ENCODE results near the gene EYS. TPM values are rescaled to one million over a fixed set of nuclear protein-coding genes. Genes with fewer than 3 reads are reported as not detected.

The EYS gene
- total and polyA plus RNA-seq, 2 of the 13 experiments (the other 11 are each of a cell fraction or from before 2014, with no cell fraction given), result 0.04 to 0.07 TPM

GRCh38 chr6:64889144-64889543, 817.9 kb downstream of the EYS start:
- CTCF ChIA-PET (ENCODE audit: low intra/inter-chr PET ratio, low total read pairs), result no interaction called here

GRCh38 chr6:64874776-64875175, 832.2 kb downstream of the EYS start:
- Histone ChIP-seq H3K27me3 (ENCODE audit: control insufficient read depth in 1 of 2, insufficient read depth in 2 of 2, low read length in 2 of 2) (no peaks in the 10 kb centered on the region), H3K9me3 (ENCODE audit: low read length) (no peaks in the 10 kb centered on the region), H3K4me1 (ENCODE audit: insufficient read depth, low read length) (no peaks in the 10 kb centered on the region), H3K9ac (ENCODE audit: insufficient read depth, low read depth, low read length) (no peak overlapping the region), H3K36me3 (replicated peaks in 1 of 2; ENCODE audit: control insufficient read depth in 1 of 2, insufficient read depth in 2 of 2, low read length in 2 of 2) (no peaks in the 10 kb centered on the region), H3K79me2 (ENCODE audit: insufficient read depth, low read length) (no peaks in the 10 kb centered on the region), H2AFZ (ENCODE audit: low read length) (no peak overlapping the region), H3K4me3 (replicated peaks in 1 of 3; ENCODE audit: insufficient read depth in 1 of 3, low read depth in 2 of 3, low read length in 3 of 3) (no peak overlapping the region), H4K20me1 (ENCODE audit: insufficient read depth, low read length) (no peaks in the 10 kb centered on the region), H3K4me2 (ENCODE audit: low read depth, low read length) (no peak overlapping the region), H3K27ac (ENCODE audit: extremely low read length, insufficient read depth, low read length) (no peak overlapping the region)
- CTCF ChIA-PET (ENCODE audit: low intra/inter-chr PET ratio, low total read pairs), result no interaction called here
- DNase-seq (ENCODE audit: low spot score) (no peak), FAIRE-seq (no peak), ATAC-seq (no peak)
- intact Hi-C loops (cut with micrococcal nuclease; ENCODE audit: unreplicated experiment) (no loop called here), in situ Hi-C loops (cut with HindIII; ENCODE audit: extremely low pct_ligation_motif_present, low pct_unique_long_range_greater_than_20kb) (no loop called here)
- whole genome bisulfite sequencing (ENCODE audit: low lambda C conversion rate), result 10% methylated on average over 3 of the region's 3 CpGs
- BruUV-seq (replicated peaks), result no TSS peak
- POLR2A ChIA-PET, result no interaction called here
- no peak for TF ChIP-seq FOXO1 (CRISPR knock-in tag; IDR thresholded peaks at IDR 0.05)
- TF ChIP-seq FOXP4 (CRISPR knock-in tag; IDR thresholded peaks at IDR 0.05), result no peak
- TF ChIP-seq IRF9 (CRISPR knock-in tag; IDR thresholded peaks at IDR 0.05; ENCODE audit: borderline replicate concordance), result no peak
- TF ChIP-seq YEATS2 (CRISPR knock-in tag; IDR thresholded peaks at IDR 0.05; ENCODE audit: borderline replicate concordance), result no peak
- TF ChIP-seq MEIS1 (CRISPR knock-in tag; IDR thresholded peaks at IDR 0.05; ENCODE audit: borderline replicate concordance), result no peak
- no peak for TF ChIP-seq HNF4G (IDR thresholded peaks at IDR 0.05; ENCODE audit: borderline replicate concordance, low read depth, low read length)
- no peak for TF ChIP-seq HNF4G (CRISPR knock-in tag; IDR thresholded peaks at IDR 0.05; ENCODE audit: borderline replicate concordance, low read depth)
- TF ChIP-seq TEAD2 (CRISPR knock-in tag; IDR thresholded peaks at IDR 0.05), result no peak
- TF ChIP-seq NFIB (CRISPR knock-in tag; IDR thresholded peaks at IDR 0.05; ENCODE audit: borderline replicate concordance), result no peak
- no peak for TF ChIP-seq ZSCAN30 (CRISPR knock-in tag; IDR thresholded peaks at IDR 0.05)
- no peak for TF ChIP-seq ZNF598 (CRISPR knock-in tag; IDR thresholded peaks at IDR 0.05; ENCODE audit: borderline replicate concordance)
- TF ChIP-seq ZNF101 (CRISPR knock-in tag; IDR thresholded peaks at IDR 0.05; ENCODE audit: borderline replicate concordance, low read depth), result no peak

More at GRCh38 chr6:64889144-64889543, 817.9 kb downstream of the EYS start:
- no peak overlapping the region for H2AFZ ChIP-seq (ENCODE audit: low read length)
- FAIRE-seq (no peak), ATAC-seq (no peak), DNase-seq (ENCODE audit: low spot score) (no peak)
- TF ChIP-seq ZNF784 (CRISPR knock-in tag; IDR thresholded peaks at IDR 0.05; ENCODE audit: borderline replicate concordance) (no peak), MAFF (IDR thresholded peaks at IDR 0.05; ENCODE audit: low read depth, low read length) (peak; percentile 52), MAFK (conservative IDR thresholded peaks at IDR 0.05 in 1 of 2, IDR thresholded peaks at IDR 0.05 in 1 of 2; ENCODE audit: low read length in 2 of 2) (peak in 1 of 2 experiments; percentile 74; a peak in 2 of 4 replicates), IRX3 (CRISPR knock-in tag; IDR thresholded peaks at IDR 0.05; ENCODE audit: borderline replicate concordance, low read depth) (no peak)
- H3K9me3 ChIP-seq (ENCODE audit: low read length), result no peaks in the 10 kb centered on the region
- WGBS (ENCODE audit: low lambda C conversion rate), result 61% methylated on average over 3 of the region's 3 CpGs
- in situ Hi-C loops (cut with HindIII; ENCODE audit: extremely low pct_ligation_motif_present, low pct_unique_long_range_greater_than_20kb) (no loop called here), intact Hi-C loops (cut with micrococcal nuclease; ENCODE audit: unreplicated experiment) (no loop called here)
- no peak overlapping the region for H3K27ac ChIP-seq (ENCODE audit: extremely low read length, insufficient read depth, low read length)
- H3K36me3 ChIP-seq (replicated peaks in 1 of 2; ENCODE audit: control insufficient read depth in 1 of 2, insufficient read depth in 2 of 2, low read length in 2 of 2), result no peaks in the 10 kb centered on the region
- BruUV-seq (replicated peaks), result no TSS peak
- no peak overlapping the region for H3K4me3 ChIP-seq (replicated peaks in 1 of 3; ENCODE audit: insufficient read depth in 1 of 3, low read depth in 2 of 3, low read length in 3 of 3)
- no peaks in the 10 kb centered on the region for H3K4me1 ChIP-seq (ENCODE audit: insufficient read depth, low read length)
- no peaks in the 10 kb centered on the region for H3K27me3 ChIP-seq (ENCODE audit: control insufficient read depth in 1 of 2, insufficient read depth in 2 of 2, low read length in 2 of 2)
- H3K4me2 ChIP-seq (ENCODE audit: low read depth, low read length), result no peak overlapping the region
- no peak overlapping the region for H3K9ac ChIP-seq (ENCODE audit: insufficient read depth, low read depth, low read length)
- POLR2A ChIA-PET, result no interaction called here
- H4K20me1 ChIP-seq (ENCODE audit: insufficient read depth, low read length), result 0 out of 2 replicates have a peak, but pooled peaks cover 2% of the 10 kb centered on the region
- no peaks in the 10 kb centered on the region for H3K79me2 ChIP-seq (ENCODE audit: insufficient read depth, low read length)

All from HepG2 (cell line).